Mucosa of descending colon (tissue), 3 donors: ENCODE measurements around the gene HYAL4. TPM values are rescaled to one million over a fixed set of nuclear protein-coding genes. Genes with fewer than 3 reads are reported as not detected.
A peak's percentile ranks its signal among the peaks of the same experiment; 100 is the strongest.

ENCODE experiments used
- ATAC-seq: fragments of 200-7000 bp; cut with Tn5 transposase; one replicate; pipeline ENCODE4 v1.9.1; 2020; ENCODE audit warnings: mild to moderate bottlenecking, moderate library complexity
- DNase-seq, 3 donors: peaks; one replicate each; pipeline ENCODE4 v3.0.0-alpha.2; 2020
- H3K36me3 ChIP-seq: fragments of 200-600 bp; one replicate; pipeline ENCODE4 v1.8.0; 2021; ENCODE audit warnings: low read depth, mild to moderate bottlenecking
- H3K4me1 ChIP-seq: fragments of 200-600 bp; one replicate; pipeline ENCODE4 v1.8.0; 2021; ENCODE audit warnings: low read depth, mild to moderate bottlenecking
- H3K4me3 ChIP-seq: fragments of 200-600 bp; one replicate; pipeline ENCODE4 v1.8.0; 2021; ENCODE audit warnings: mild to moderate bottlenecking
- H3K9me3 ChIP-seq: fragments of 200-600 bp; one replicate; pipeline ENCODE4 v1.8.0; 2021; ENCODE audit warnings: mild to moderate bottlenecking
- CTCF ChIP-seq: fragments of 200-600 bp; IDR thresholded peaks from one replicate; pipeline ENCODE4 v1.8.0; 2022; ENCODE audit warnings: antibody characterized with exemption, mild to moderate bottlenecking
- intact Hi-C, 2 donors: fragments of 100-400 bp; cut with DNase I in 1 of 2; cut with micrococcal nuclease in 1 of 2; formaldehyde crosslinking; loops; one replicate each; pipeline versions ENCODE4 v1.11.0 to v1.11.1; 2022; cut with DNase I, micrococcal nuclease
- total RNA-seq, 3 donors: library from RNA; stranded (reverse); fragmentation: NEBNext Ultra II Directional in 2 of 3; extraction: Animal tissue kit (Norgen Biotek cat#: 25700) in 2 of 3; gene quantifications; one replicate each; pipeline versions ENCODE4 v1.2.1 to v1.2.4, GENCODE V29; 2021 to 2023
- donor health status: DM: no; HTN: no; CAD: no; lungs with moderate emphysema.
- donor health status: DM: no; HTN: no; CAD: no.
- donor health status: DM: no; HTN: yes; CAD: no.

HYAL4 gene
- total RNA-seq, 3 donors from 2014 or later = not detected

- H3K4me3 ChIP-seq = no peak overlapping the region
- no peak for ATAC-seq
- H3K4me1 ChIP-seq = peaks cover 12% of the 10 kb centered on the region
- no peak for DNase-seq
- H3K9me3 ChIP-seq = no peaks in the 10 kb centered on the region
- no peak for TF ChIP-seq CTCF
- no peaks in the 10 kb centered on the region for H3K36me3 ChIP-seq
- intact Hi-C loops = no loop called here
Observed at GRCh38 chr7:123860848-123861247, 15.9 kb downstream of the HYAL4 start.

- no peak for DNase-seq
- H3K9me3 ChIP-seq = no peaks in the 10 kb centered on the region
- peaks cover 12% of the 10 kb centered on the region for H3K4me1 ChIP-seq
- TF ChIP-seq CTCF = no peak
- no peak overlapping the region for H3K4me3 ChIP-seq
- intact Hi-C loops = no loop called here
- H3K36me3 ChIP-seq = no peaks in the 10 kb centered on the region
- no peak for ATAC-seq
Observed at GRCh38 chr7:123862775-123863174, 17.8 kb downstream of the HYAL4 start.

GRCh38 chr7:123863461-123863860, 18.5 kb downstream of the HYAL4 start:
- intact Hi-C loops = no loop called here
- ATAC-seq = no peak
- no peaks in the 10 kb centered on the region for H3K36me3 ChIP-seq

GRCh38 chr7:123864012-123864411, 19.0 kb downstream of the HYAL4 start:
- H3K4me1 ChIP-seq = peaks cover 12% of the 10 kb centered on the region
- H3K36me3 ChIP-seq = no peaks in the 10 kb centered on the region
- no peaks in the 10 kb centered on the region for H3K9me3 ChIP-seq
- DNase-seq (no peak), ATAC-seq (peak; percentile 72)
- no peak for TF ChIP-seq CTCF
- intact Hi-C loops = loop anchor here in 1 of 2 donors (2.0 kb wide), 1 partner anchor 67 kb away; no protein-coding TSS in a partner anchor
- no peak overlapping the region for H3K4me3 ChIP-seq

More at GRCh38 chr7:123863461-123863860, 18.5 kb downstream of the HYAL4 start:
- no peak for DNase-seq
- no peak overlapping the region for H3K4me3 ChIP-seq
- no peak for TF ChIP-seq CTCF
- peaks cover 12% of the 10 kb centered on the region for H3K4me1 ChIP-seq
- H3K9me3 ChIP-seq = no peaks in the 10 kb centered on the region

- ATAC-seq = peak; percentile 96
- H3K36me3 ChIP-seq = no peaks in the 10 kb centered on the region
- H3K4me3 ChIP-seq = no peak overlapping the region
- peak in 2 of 3 donors; percentile 42 to 66 for DNase-seq
- intact Hi-C loops = loop anchor here in 1 of 2 donors (2.0 kb wide), 1 partner anchor 68 kb away; no protein-coding TSS in a partner anchor
- TF ChIP-seq CTCF = no peak
- peaks cover 12% of the 10 kb centered on the region for H3K4me1 ChIP-seq
- H3K9me3 ChIP-seq = no peaks in the 10 kb centered on the region
Observed at GRCh38 chr7:123864436-123864835, 19.5 kb downstream of the HYAL4 start.

GRCh38 chr7:123864966-123865365, 20.0 kb downstream of the HYAL4 start:
- DNase-seq (no peak), ATAC-seq (no peak)
- intact Hi-C loops = loop anchor here (2.0 to 5.0 kb wide), 3 partner anchors 68 to 183 kb away; no protein-coding TSS in a partner anchor
- peaks cover 12% of the 10 kb centered on the region for H3K4me1 ChIP-seq
- no peak overlapping the region for H3K4me3 ChIP-seq
- H3K36me3 ChIP-seq = no peaks in the 10 kb centered on the region
- H3K9me3 ChIP-seq = no peaks in the 10 kb centered on the region
- TF ChIP-seq CTCF = no peak
